HG02759 (cell line): Measurements from ENCODE around the gene NOL4L.
"Not testable (repeated sequence)": the region's sequence is repeated elsewhere in the genome, so short reads cannot be mapped to it uniquely, and the experiment has no call there.

ENCODE experiments used
- ATAC-seq: cut with Tn5 transposase; IDR thresholded peaks from one replicate; pipeline ENCODE4 v1.9.1; 2021; ENCODE audit warnings: mild to moderate bottlenecking, moderate library complexity; ENCODE audit not compliant: unreplicated experiment

NOL4L gene

GRCh38 chr20:32596681-32597252 lies 11.6 kb upstream of the NOL4L start:
- ATAC-seq, result no peak

GRCh38 chr20:32595143-32595542 lies 10.0 kb upstream of the NOL4L start:
- no peak for ATAC-seq

- ATAC-seq, result not testable (repeated sequence)
Observed at GRCh38 chr20:32594669-32595068, 9.5 kb upstream of the NOL4L start.

GRCh38 chr20:32594204-32594603 lies 9.1 kb upstream of the NOL4L start:
- no peak for ATAC-seq

- not testable (repeated sequence) for ATAC-seq
Observed at GRCh38 chr20:32592616-32593015, 7.5 kb upstream of the NOL4L start.

GRCh38 chr20:32592022-32592421 lies 6.9 kb upstream of the NOL4L start:
- ATAC-seq, result no peak

GRCh38 chr20:32589769-32590168 lies 4.6 kb upstream of the NOL4L start:
- ATAC-seq, result no peak

- no peak for ATAC-seq
Observed at GRCh38 chr20:32589256-32589655, 4.1 kb upstream of the NOL4L start.

GRCh38 chr20:32588040-32588439 lies 2.9 kb upstream of the NOL4L start:
- no peak for ATAC-seq

- no peak for ATAC-seq
Observed at GRCh38 chr20:32586291-32586690, 1.2 kb upstream of the NOL4L start.

GRCh38 chr20:32585586-32586127 lies 524 bp upstream of the NOL4L start:
- peak; percentile 29 for ATAC-seq

GRCh38 chr20:32583581-32584070 lies 1.5 kb downstream of the NOL4L start:
- no peak for ATAC-seq

GRCh38 chr20:32582659-32583580 lies 2.2 kb downstream of the NOL4L start:
- no peak for ATAC-seq

- no peak for ATAC-seq
Observed at GRCh38 chr20:32581839-32582658, 3.1 kb downstream of the NOL4L start.

GRCh38 chr20:32580970-32581838 lies 3.9 kb downstream of the NOL4L start:
- ATAC-seq, result no peak

- no peak for ATAC-seq
Observed at GRCh38 chr20:32580219-32580969, 4.7 kb downstream of the NOL4L start.

- no peak for ATAC-seq
Observed at GRCh38 chr20:32578840-32579390, 6.2 kb downstream of the NOL4L start.

GRCh38 chr20:32578062-32578461 lies 7.1 kb downstream of the NOL4L start:
- not testable (repeated sequence) for ATAC-seq

- ATAC-seq, result no peak
Observed at GRCh38 chr20:32577657-32578056, 7.5 kb downstream of the NOL4L start.
